SK-N-MC (cell line): ENCODE results near the gene HSH2D.
"Not testable (repeated sequence)": the region's sequence is repeated elsewhere in the genome, so short reads cannot be mapped to it uniquely, and the experiment has no call there.

Source experiments
- DNase-seq: peaks from one replicate; pipeline ENCODE4 v3.0.0-alpha.2; 2011; ENCODE audit warnings: low read depth, low spot score
- H3K27ac ChIP-seq: fragments of 200-600 bp; sonication (generic); 2 replicates; pipeline ENCODE4 v1.5.1; 2016; ENCODE audit warnings: mixed run types
- H3K36me3 ChIP-seq: fragments of 200-600 bp; sonication (generic); 2 replicates; pipeline ENCODE4 v1.6.1; 2017; ENCODE audit warnings: antibody characterized with exemption, low read length, mixed read lengths; ENCODE audit not compliant: insufficient read depth
- H3K4me3 ChIP-seq: fragments of 200-600 bp; sonication (generic); 2 replicates; pipeline ENCODE4 v1.5.1; 2016
- H3K9ac ChIP-seq: fragments of 200-600 bp; sonication (generic); 2 replicates; pipeline ENCODE4 v1.8.0; 2017; ENCODE audit warnings: mixed run types, mixed read lengths; ENCODE audit not compliant: insufficient read length
- H3K9me3 ChIP-seq: fragments of 200-600 bp; sonication (generic); 2 replicates; pipeline ENCODE4 v1.6.1; 2017; ENCODE audit warnings: low read depth, mild to moderate bottlenecking, antibody characterized with exemption, low read length, moderate library complexity, mixed read lengths
- EZH2 ChIP-seq: fragments of 200-600 bp; sonication (generic); IDR thresholded peaks from one replicate; pipeline ENCODE4 v1.6.1; 2017; ENCODE audit warnings: antibody characterized with exemption
- FOXP2 ChIP-seq: optimal IDR thresholded peaks from 2 replicates; pipeline ENCODE3; 2011; ENCODE audit warnings: mild to moderate bottlenecking, moderate library complexity; ENCODE audit not compliant: insufficient read depth; ENCODE audit errors: extremely low read length, control extremely low read depth
- POLR2AphosphoS5 ChIP-seq: IDR thresholded peaks from 2 replicates; pipeline ENCODE4 v1.6.1; 2012; ENCODE audit warnings: mild to moderate bottlenecking, low read depth, low read length, borderline replicate concordance

HSH2D gene

DNA sequence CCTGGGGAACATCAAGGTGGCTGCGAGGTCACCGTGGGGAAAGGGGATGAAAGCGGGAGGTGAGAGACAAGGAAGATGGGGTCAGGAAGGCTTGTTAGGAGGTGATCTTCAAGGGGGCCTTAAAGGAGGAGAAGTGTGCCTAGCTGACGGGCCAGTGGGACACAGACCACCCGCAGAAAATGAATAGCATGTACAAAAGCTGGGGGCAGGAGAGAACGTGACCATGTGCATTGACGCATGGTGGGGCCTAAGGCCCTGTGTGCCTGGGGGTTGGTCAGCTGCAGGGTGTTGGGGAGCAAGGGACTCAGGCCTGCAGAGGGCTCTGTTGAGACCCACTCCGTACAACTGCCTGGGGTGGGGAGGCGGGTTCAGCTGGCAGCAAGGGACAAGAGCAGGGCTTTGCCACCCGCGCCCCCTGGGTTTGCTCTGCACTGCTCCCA lies 25.9 kb upstream of the HSH2D start:
- no peak overlapping the region for H3K4me3 ChIP-seq
- H3K27ac ChIP-seq = no peak overlapping the region
- H3K9ac ChIP-seq = no peak overlapping the region
- DNase-seq = no peak
- peaks cover 51% of the 10 kb centered on the region; the same call in 1 of the 2 replicates for H3K36me3 ChIP-seq
- H3K9me3 ChIP-seq = no peaks in the 10 kb centered on the region
- TF ChIP-seq EZH2 (no peak), POLR2AphosphoS5 (no peak), FOXP2 (no peak)

GRCh38 chr19:16118489-16119033 lies 24.9 kb upstream of the HSH2D start:
- no peak overlapping the region for H3K27ac ChIP-seq
- H3K9me3 ChIP-seq = no peaks in the 10 kb centered on the region
- H3K4me3 ChIP-seq = no peak overlapping the region
- peaks cover 53% of the 10 kb centered on the region; the same call in 1 of the 2 replicates for H3K36me3 ChIP-seq
- no peak overlapping the region for H3K9ac ChIP-seq
- TF ChIP-seq EZH2 (no peak), FOXP2 (no peak), POLR2AphosphoS5 (no peak)
- no peak for DNase-seq

DNA sequence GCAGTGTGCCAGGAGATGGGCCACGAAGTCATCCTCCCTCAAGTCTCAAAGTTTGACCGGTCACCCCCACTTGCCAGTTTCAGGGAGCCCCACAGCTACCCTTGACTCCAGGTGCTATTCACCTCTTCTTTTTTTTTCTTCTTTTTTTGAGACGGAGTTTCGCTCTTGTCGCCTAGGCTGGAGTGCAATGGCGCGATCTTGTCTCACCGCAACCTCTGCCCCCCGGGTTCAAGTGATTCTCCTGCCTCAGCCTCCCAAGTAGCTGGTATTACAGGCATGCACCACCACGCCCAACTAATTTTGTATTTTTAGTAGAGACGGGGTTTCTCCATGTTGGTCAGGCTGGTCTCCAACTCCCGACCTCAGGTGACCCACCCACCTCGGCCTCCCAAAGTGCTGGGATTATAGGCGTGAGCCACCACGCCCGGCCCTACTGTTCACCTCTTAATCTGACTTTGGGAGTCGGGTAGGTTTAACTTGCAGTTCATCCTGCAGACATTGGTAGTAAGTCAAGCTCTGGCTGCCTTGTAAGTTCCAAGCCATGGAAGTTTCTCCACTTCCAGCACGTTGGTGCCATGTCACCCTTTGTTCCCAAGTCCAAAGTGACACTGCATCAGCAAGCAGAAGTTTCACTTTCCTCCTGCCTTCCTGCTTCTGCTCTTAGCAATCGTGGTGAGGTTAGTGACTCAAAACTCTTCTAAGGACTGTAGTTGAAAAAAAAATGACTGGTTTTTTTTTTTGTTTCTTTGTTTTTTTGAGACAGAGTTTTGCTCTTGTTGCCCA lies 24.2 kb upstream of the HSH2D start:
- H3K36me3 ChIP-seq = peaks cover 56% of the 10 kb centered on the region; the same call in 1 of the 2 replicates
- DNase-seq, H3K27ac ChIP-seq, H3K9ac ChIP-seq, H3K9me3 ChIP-seq, H3K4me3 ChIP-seq: not testable (repeated sequence)

GRCh38 chr19:16121141-16121540 lies 22.3 kb upstream of the HSH2D start:
- no peaks in the 10 kb centered on the region for H3K9me3 ChIP-seq
- DNase-seq = no peak
- H3K27ac ChIP-seq = no peak overlapping the region
- H3K36me3 ChIP-seq = peaks cover 62% of the 10 kb centered on the region; the same call in 1 of the 2 replicates
- no peak overlapping the region for H3K4me3 ChIP-seq
- no peak overlapping the region for H3K9ac ChIP-seq
- TF ChIP-seq FOXP2 (no peak), POLR2AphosphoS5 (no peak), EZH2 (no peak)

DNA sequence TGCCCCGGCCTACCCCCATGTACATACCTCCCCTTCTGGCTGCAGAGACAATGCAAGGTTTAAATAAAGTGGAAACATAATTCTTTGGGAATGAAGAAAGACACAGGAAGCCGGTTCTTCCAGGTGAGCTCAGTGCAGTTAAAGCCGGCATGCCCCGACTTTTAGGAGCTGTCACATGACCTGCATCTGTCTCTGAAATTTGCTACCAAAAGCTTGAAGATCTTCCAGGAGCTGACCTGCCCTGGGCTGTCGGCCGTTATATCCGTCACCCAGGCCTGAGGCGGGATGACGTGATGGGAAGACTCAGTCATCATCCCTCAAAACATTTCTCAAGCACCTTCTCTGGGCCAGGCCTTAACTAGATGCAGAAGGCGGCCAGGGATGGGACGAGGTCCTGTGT lies 21.5 kb upstream of the HSH2D start:
- H3K9ac ChIP-seq = no peak overlapping the region
- no peak overlapping the region for H3K4me3 ChIP-seq
- no peak for DNase-seq
- peaks cover 68% of the 10 kb centered on the region; the same call in 1 of the 2 replicates for H3K36me3 ChIP-seq
- no peak overlapping the region for H3K27ac ChIP-seq
- no peak for TF ChIP-seq FOXP2
- no peak for TF ChIP-seq POLR2AphosphoS5
- no peak for TF ChIP-seq EZH2
- H3K9me3 ChIP-seq = no peaks in the 10 kb centered on the region

DNA sequence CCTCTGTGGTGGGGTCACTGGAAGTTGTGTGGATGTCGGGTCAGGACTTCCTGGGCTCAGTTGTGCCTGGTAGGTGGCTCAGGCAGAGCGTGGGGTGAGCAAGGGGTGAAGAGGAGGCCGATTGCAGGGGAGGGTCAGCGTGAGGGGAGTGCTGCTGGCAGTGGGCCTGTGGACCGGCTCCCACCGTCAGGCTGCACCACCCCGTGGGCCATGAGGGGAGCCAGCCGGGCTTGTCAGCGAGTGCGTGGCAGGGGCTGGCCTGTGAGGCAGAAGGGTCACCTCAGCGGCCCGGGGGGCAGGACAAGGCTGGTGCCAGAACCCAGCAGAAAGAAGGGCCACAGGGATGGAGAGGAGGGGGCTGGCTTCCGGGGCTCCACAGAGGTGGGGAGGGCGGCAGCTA lies 18.5 kb upstream of the HSH2D start:
- H3K9ac ChIP-seq = no peak overlapping the region
- H3K4me3 ChIP-seq = no peak overlapping the region
- no peak overlapping the region for H3K27ac ChIP-seq
- H3K9me3 ChIP-seq = no peaks in the 10 kb centered on the region
- peaks cover 74% of the 10 kb centered on the region; the same call in 1 of the 2 replicates for H3K36me3 ChIP-seq
- no peak for DNase-seq
- no peak for TF ChIP-seq FOXP2
- no peak for TF ChIP-seq EZH2
- TF ChIP-seq POLR2AphosphoS5 = no peak

DNA sequence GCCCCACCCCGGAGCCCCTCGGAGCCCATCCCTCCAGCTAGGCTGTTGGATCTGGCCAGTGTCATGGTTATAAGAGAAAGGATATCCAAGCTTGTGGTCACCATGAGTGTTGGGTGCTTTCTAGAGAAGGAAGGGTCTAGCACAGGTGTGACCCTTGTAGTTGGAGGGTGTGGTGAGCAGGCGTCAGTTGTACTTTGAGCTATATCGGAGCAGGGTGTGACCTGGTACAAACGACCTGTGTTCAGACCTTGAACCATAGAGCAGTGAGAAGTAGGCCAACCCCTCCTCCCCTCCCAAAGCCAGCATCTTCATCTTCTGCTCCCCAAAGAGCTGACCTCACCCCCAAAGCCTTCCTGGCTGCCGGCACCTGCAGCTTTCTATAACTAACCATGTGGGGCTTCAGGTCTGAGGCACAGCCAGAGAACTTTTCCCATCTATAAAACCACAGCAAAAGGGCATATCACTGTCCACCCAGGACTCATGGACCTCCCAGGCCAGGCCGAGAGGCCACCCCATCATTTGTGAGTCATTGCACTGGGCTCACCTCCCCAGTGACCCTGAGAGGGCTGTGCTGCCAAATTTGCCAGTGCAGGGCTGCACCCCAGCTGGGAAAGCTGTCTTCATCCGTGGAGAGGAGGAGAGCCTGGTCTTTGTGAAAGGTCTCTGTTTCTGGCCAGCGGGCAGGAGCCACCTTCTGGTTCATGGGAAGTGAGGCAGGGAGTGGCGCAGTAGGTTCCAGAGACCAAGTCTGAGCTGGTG lies 17.6 kb upstream of the HSH2D start:
- DNase-seq = no peak
- no peak overlapping the region for H3K9ac ChIP-seq
- TF ChIP-seq FOXP2 (no peak), POLR2AphosphoS5 (no peak), EZH2 (no peak)
- H3K4me3 ChIP-seq = no peak overlapping the region
- H3K9me3 ChIP-seq = no peaks in the 10 kb centered on the region
- H3K27ac ChIP-seq = no peak overlapping the region
- peaks cover 73% of the 10 kb centered on the region; the same call in 1 of the 2 replicates for H3K36me3 ChIP-seq

GRCh38 chr19:16127080-16127479 lies 16.4 kb upstream of the HSH2D start:
- H3K4me3 ChIP-seq = no peak overlapping the region
- H3K27ac ChIP-seq = no peak overlapping the region
- DNase-seq = no peak
- no peaks in the 10 kb centered on the region for H3K9me3 ChIP-seq
- no peak overlapping the region for H3K9ac ChIP-seq
- H3K36me3 ChIP-seq = peaks cover 65% of the 10 kb centered on the region; the same call in 1 of the 2 replicates
- TF ChIP-seq FOXP2 (no peak), POLR2AphosphoS5 (no peak), EZH2 (no peak)
